ENCODE results near the gene GREB1L. TPM values are rescaled to one million over a fixed set of nuclear protein-coding genes. Genes with fewer than 3 reads are reported as not detected.

GREB1L gene
- total RNA-seq, 2 donors from 2014 or later, result 3.1 to 3.9 TPM

GRCh38 chr18:21296045-21296444 lies 54.0 kb downstream of the GREB1L start:
- Mint-ChIP-seq H3K27ac (no peak overlapping the region), H3K27me3 (ENCODE audit: insufficient read depth) (peaks cover 70% of the 10 kb centered on the region), H3K36me3 (ENCODE audit: low read depth) (no peaks in the 10 kb centered on the region), H3K4me3 (no peak overlapping the region), H3K4me1 (peaks cover 27% of the 10 kb centered on the region), H3K9me3 (no peaks in the 10 kb centered on the region)
- no peak overlapping the region for H3K4me3 ChIP-seq (ENCODE audit: low read length)
- no peak for DNase-seq
- no peak for TF ChIP-seq CTCF (conservative IDR thresholded peaks at IDR 0.05)
- no peaks in the 10 kb centered on the region for H3K9me3 ChIP-seq (ENCODE audit: control insufficient read depth, low read length)
- WGBS, 2 experiments (ENCODE audit: insufficient coverage in 1 of 2, insufficient read length in 1 of 2), result 83% methylated on average over 1 of the region's 1 CpG; no CpG with 5 or more reads in 1 of the 2 experiments
- H3K36me3 ChIP-seq (ENCODE audit: control insufficient read depth, insufficient read depth, low read length), result no peaks in the 10 kb centered on the region
- no peak overlapping the region for H3K27ac ChIP-seq (ENCODE audit: low read depth, low read length)
- no peak overlapping the region for H3K9ac ChIP-seq (ENCODE audit: extremely low read depth, low read length, poor library complexity, severe bottlenecking)
- peaks cover 3% of the 10 kb centered on the region for H3K4me1 ChIP-seq (ENCODE audit: control insufficient read depth, insufficient read depth, low read length)
- H3K27me3 ChIP-seq (ENCODE audit: control insufficient read depth, insufficient read depth, low read length, poor library complexity, severe bottlenecking), result peaks cover 48% of the 10 kb centered on the region

- peaks cover 66% of the 10 kb centered on the region for H3K27me3 Mint-ChIP-seq (ENCODE audit: insufficient read depth)
- no peak overlapping the region for H3K9ac ChIP-seq (ENCODE audit: extremely low read depth, low read length, poor library complexity, severe bottlenecking)
- no peak overlapping the region for H3K27ac Mint-ChIP-seq
- no peak overlapping the region for H3K27ac ChIP-seq (ENCODE audit: low read depth, low read length)
- peaks cover 36% of the 10 kb centered on the region for H3K27me3 ChIP-seq (ENCODE audit: control insufficient read depth, insufficient read depth, low read length, poor library complexity, severe bottlenecking)
- no peaks in the 10 kb centered on the region for H3K9me3 ChIP-seq (ENCODE audit: control insufficient read depth, low read length)
- H3K4me3 ChIP-seq (ENCODE audit: low read length), result no peak overlapping the region
- no peak overlapping the region for H3K4me3 Mint-ChIP-seq
- DNase-seq, result no peak
- H3K36me3 Mint-ChIP-seq (ENCODE audit: low read depth), result no peaks in the 10 kb centered on the region
- TF ChIP-seq CTCF (conservative IDR thresholded peaks at IDR 0.05), result no peak
- H3K36me3 ChIP-seq (ENCODE audit: control insufficient read depth, insufficient read depth, low read length), result no peaks in the 10 kb centered on the region
- WGBS, 2 experiments (ENCODE audit: insufficient coverage in 1 of 2, insufficient read length in 1 of 2), result 93 to 100% methylated on average over 1 to 3 of the region's 4 CpGs
- H3K4me1 Mint-ChIP-seq, result peaks cover 44% of the 10 kb centered on the region
- peaks cover 12% of the 10 kb centered on the region for H3K4me1 ChIP-seq (ENCODE audit: control insufficient read depth, insufficient read depth, low read length)
- no peaks in the 10 kb centered on the region for H3K9me3 Mint-ChIP-seq
These were observed 56.3 kb downstream of the GREB1L start for GRCh38 chr18:21298351-21298750.

GRCh38 chr18:21300035-21300907 lies 58.2 kb downstream of the GREB1L start:
- peaks cover 30% of the 10 kb centered on the region for H3K27me3 ChIP-seq (ENCODE audit: control insufficient read depth, insufficient read depth, low read length, poor library complexity, severe bottlenecking)
- peaks cover 60% of the 10 kb centered on the region for H3K4me1 Mint-ChIP-seq
- no peak overlapping the region for H3K9ac ChIP-seq (ENCODE audit: extremely low read depth, low read length, poor library complexity, severe bottlenecking)
- DNase-seq, result no peak
- H3K36me3 ChIP-seq (ENCODE audit: control insufficient read depth, insufficient read depth, low read length), result no peaks in the 10 kb centered on the region
- peak overlapping the region; percentile 42 for H3K27ac Mint-ChIP-seq
- peak overlapping the region; percentile 42 for H3K27ac ChIP-seq (ENCODE audit: low read depth, low read length)
- no peaks in the 10 kb centered on the region for H3K9me3 Mint-ChIP-seq
- 60% methylated on average over 3 of the region's 6 CpGs; no CpG with 5 or more reads in 1 of the 2 experiments for WGBS, 2 experiments (ENCODE audit: insufficient coverage in 1 of 2, insufficient read length in 1 of 2)
- H3K4me3 ChIP-seq (ENCODE audit: low read length), result peak overlapping the region; percentile 37
- H3K4me1 ChIP-seq (ENCODE audit: control insufficient read depth, insufficient read depth, low read length), result peaks cover 12% of the 10 kb centered on the region
- H3K27me3 Mint-ChIP-seq (ENCODE audit: insufficient read depth), result peaks cover 63% of the 10 kb centered on the region
- H3K36me3 Mint-ChIP-seq (ENCODE audit: low read depth), result no peaks in the 10 kb centered on the region
- H3K9me3 ChIP-seq (ENCODE audit: control insufficient read depth, low read length), result no peaks in the 10 kb centered on the region
- H3K4me3 Mint-ChIP-seq, result peak overlapping the region; percentile 23
- no peak for TF ChIP-seq CTCF (conservative IDR thresholded peaks at IDR 0.05)
